Stimulated activated CD8-positive, alpha-beta memory T cell treated with anti-CD3 and anti-CD28 coated beads, Interleukin-15, amount 100 ng/mL, for 24 hours (primary cell): Measurements from ENCODE around the gene WDR37.

Source experiments
- DNase-seq: peaks from one replicate; pipeline ENCODE4 v3.0.0-alpha.2; 2020; ENCODE audit warnings: low read depth

The WDR37 gene

DNA sequence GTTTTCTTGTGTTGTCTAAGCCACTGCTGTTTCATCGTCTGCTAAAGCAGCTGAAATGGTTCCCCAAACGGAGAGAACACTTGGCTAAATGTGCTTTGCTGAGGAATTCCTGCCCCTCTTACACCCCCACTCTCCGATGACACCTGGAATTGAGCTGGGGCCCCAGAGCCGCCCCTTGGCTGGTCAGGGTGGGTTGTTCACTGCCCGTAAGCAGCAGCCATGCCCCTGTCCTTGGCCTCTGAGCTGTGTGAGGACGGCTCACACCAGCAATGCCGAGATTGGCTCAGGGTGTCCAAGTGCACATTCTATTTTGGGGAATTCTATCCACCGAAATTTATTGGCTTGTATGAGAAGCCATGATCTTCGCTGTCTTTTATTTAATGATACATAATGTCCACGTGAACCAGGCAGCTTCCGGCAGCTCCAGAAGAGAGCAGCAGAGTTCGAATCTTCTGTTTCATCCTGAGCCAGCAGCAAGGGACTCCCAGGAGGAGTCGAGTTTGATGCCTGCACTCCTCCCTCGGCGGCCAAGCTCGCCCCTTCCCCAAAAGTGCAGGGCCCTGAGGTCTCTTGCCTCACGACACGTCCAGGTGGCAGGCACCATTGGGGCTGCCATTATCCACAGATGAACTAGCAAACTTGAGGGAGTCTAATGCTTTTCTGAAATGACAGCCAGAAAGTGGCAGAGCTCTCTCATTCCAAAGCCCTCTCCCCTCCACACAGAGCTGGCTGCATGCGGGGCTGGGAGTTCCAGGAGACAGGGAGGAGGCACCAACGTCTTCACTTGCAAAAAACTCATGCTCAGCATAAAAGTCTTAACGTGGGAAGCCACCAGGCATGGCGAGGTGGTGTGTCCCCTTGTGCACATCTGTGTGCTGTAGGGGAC, 114.0 kb downstream of the WDR37 start:
- no peak for DNase-seq

DNA sequence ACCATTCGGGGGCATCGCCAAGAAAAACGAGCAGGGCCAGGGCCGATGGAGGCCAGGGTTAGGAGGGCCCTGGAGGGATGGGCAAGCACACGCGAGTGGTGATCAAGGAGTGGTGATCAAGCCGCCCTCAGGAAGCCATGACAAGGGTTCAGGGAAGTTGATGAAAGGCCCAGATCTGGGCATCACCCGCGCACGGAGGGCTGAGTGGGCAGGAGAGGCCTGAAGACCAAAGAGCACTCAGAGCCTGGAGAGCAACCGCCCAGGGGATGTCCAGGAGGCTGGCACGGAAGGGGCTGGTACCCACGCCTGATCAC, 114.6 kb downstream of the WDR37 start:
- DNase-seq = no peak

DNA sequence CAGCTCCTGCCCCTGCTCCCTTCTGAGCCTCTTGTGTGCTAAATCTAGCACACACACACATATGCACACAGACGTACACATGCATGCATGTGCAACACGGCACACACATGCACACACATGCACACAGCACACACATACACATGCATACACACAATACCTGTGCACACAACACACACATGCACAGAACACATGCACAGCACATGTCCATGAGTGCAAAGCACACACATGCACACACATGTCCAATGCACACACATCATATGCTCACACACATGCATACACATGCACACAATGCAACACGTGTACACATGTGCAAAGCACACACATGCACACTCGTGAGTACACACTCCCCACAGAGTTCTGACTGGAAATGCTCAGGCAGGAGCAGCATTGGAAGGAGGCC, 115.0 kb downstream of the WDR37 start:
- no peak for DNase-seq

GRCh38 chr10:1171586-1171985, 115.4 kb downstream of the WDR37 start:
- DNase-seq = no peak

DNA sequence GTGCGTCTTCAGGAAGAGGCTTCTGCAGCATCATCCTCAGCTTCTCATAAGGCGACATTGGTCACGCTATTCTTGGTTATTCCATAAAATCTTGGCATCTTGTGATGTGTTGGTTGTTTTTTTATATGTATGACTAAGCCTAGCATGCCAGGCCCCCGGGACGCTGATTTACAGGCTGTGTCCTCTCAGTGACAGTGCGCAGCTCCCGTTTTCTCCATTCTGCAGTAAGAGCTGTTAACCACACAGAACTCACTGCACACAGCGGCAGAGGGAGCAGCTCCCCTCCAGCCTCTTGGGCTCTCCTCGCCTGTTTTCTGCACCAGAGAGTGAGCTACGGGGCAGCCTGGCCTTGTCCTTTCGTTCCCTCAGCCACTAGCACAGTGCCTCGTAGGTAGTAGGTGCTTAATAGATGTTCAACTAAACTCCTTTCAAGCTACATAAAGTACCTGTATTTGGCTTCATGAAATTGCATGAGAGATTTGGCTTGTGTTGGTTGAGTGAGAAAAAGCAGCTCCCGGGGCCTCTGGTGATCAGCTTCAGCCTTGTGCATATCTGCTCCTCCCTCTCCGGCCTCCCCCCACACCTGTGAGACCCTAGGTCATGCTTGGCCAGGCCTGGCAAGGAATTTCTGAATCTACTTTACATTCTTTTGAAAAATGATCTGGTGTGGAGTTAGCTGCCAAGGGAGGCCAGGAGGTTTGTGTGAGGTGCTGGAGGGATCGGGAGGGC, 116.2 kb downstream of the WDR37 start:
- DNase-seq = no peak

DNA sequence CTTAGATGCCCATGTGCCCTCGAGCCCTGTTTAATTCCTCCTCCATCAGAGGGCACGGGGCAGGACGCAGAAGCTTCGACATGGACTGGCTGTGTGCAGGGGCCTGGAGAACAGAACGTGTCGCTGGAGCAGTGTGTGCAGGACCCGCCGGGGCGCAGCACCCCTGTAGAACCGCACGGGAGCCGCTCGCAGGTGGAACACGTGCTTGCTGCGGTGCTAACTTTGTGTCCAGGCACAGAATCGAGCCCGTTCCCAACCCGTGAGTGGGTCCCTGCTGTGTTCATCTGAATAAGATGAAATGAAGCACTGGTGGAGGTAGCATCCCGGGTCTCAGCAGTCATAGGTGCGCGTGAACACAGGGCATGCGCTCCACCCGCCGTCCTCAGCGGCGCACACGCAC, 116.9 kb downstream of the WDR37 start:
- DNase-seq = no peak

- no peak for DNase-seq
Observed at GRCh38 chr10:1174022-1174421, 117.8 kb downstream of the WDR37 start.

GRCh38 chr10:1175956-1176565, 119.9 kb downstream of the WDR37 start:
- no peak for DNase-seq

DNA sequence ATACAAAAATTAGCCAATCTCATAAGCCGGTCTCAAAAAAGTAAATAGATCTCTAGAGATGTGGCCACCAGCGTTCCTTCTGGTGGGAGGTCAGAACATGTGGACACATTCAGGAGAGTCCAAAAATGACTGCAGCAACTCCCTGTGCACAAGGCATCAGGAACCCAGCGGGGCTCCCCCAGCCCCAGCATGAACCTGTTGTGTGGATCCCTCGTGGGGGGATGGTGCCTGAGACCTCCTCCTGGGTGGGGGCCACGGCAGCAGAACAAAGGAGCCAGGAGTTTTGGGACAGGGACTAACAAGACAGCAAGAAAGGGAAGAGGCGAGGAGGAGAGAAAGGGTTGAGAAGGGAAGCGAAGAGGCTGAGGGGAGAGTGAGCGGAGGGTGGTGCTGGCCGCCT, 121.8 kb downstream of the WDR37 start:
- DNase-seq = no peak

DNA sequence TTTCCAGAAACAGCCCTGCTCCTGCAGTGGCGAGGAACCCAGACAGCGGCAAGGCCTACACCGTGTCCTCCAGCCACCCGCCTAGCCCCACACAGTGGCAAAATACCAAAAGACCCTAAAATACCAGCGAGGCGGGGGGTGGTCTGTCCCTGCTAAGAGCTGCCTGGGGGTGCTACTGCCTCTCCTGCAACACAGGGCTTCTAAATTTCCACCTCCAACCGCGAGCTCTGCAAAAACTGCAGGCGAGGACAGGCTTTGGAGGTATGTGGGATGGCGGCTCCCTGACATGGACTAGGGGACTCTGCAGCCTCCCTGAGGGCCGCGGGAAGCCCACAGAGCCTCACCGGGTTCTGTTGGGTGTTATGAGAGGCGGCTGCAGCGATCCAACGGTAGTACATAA, 122.3 kb downstream of the WDR37 start:
- no peak for DNase-seq

- no peak for DNase-seq
Observed at GRCh38 chr10:1179346-1180070, 123.3 kb downstream of the WDR37 start.

DNA sequence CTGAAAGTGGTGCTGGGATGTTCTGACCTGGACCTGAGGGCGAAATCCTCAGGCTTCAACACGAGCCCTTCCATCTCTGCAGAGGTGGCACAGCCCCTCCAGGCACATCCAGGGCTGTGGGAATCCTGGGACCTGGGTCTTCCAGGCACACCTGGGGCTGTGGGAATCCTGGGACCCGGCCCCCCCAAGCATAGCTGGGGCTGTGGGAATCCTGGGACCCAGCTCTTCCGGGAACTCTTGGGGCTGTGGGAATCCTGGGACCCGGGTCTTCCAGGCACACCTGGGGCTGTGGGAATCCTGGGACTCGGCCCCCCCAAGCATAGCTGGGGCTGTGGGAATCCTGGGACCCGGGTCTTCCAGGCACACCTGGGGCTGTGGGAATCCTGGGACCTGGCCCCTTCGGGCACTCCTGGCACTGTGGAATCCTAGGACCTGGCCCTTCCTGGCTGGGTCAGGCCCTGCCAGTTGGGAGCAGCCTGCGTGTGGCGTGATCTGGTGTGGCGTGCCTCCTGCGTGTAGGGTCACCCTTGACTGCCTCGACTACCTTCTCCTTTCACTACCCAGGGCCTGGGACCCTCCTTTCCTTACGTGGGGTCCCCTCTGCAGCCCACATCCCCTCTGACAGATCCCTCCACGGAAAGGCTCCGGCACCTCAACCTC, 124.0 kb downstream of the WDR37 start:
- DNase-seq = no peak

DNA sequence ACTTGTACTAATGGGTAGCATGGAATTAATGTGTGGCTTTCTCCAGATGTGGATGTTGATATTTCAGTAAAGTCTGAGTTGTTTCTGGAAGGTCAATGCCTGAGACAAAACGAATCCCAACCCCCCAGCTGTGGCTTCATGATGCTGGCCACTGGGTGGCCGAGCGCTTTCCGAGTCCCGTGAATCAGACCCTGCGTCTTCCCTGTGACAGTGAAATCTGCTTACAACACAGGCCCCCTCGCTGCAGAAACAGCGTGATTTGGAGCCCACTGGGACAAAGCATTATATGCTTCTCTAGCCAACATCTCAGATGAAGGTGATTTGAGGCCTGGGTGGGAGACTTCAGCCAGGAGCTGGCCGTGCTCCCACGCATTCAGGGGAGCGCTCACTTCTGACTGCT, 124.7 kb downstream of the WDR37 start:
- DNase-seq = no peak
